Activated naive CD4-positive, alpha-beta T cell treated with anti-CD3 and anti-CD28 coated beads for 36 hours (primary cell): ENCODE data around the gene C20orf144. TPM values are rescaled to one million over a fixed set of nuclear protein-coding genes. Genes with fewer than 3 reads are reported as not detected.

Experiments used
- CTCF ChIA-PET: fragments of 350-600 bp; sonication (Branson Sonifier 250); formaldehyde crosslinking; loops from one replicate; lab custom pipeline; 2021; ENCODE audit warnings: antibody characterized with exemption; lab: Charles Lee
- DNase-seq: peaks from one replicate; pipeline ENCODE4 v3.0.0-alpha.2; 2020
- H3K27ac Mint-ChIP-seq: one replicate; pipeline ENCODE4 v1.8.0; 2021; ENCODE audit warnings: mild to moderate bottlenecking, mixed read lengths
- H3K27me3 Mint-ChIP-seq: one replicate; pipeline ENCODE4 v1.8.0; 2021; ENCODE audit warnings: low read depth, mixed read lengths
- H3K36me3 Mint-ChIP-seq: one replicate; pipeline ENCODE4 v1.8.0; 2021; ENCODE audit warnings: low read depth, mixed read lengths
- H3K4me1 Mint-ChIP-seq: one replicate; pipeline ENCODE4 v1.8.0; 2021; ENCODE audit warnings: low read depth, mixed read lengths
- H3K4me3 Mint-ChIP-seq: one replicate; pipeline ENCODE4 v1.8.0; 2021; ENCODE audit warnings: mild to moderate bottlenecking, moderate library complexity, mixed read lengths
- H3K9me3 Mint-ChIP-seq: one replicate; pipeline ENCODE4 v1.8.0; 2021; ENCODE audit warnings: mixed read lengths
- intact Hi-C: fragments of 100-400 bp; cut with micrococcal nuclease; formaldehyde crosslinking; loops from one replicate; pipeline ENCODE4 v1.15.1; 2023
- total RNA-seq, 2 experiments: library from RNA; stranded (reverse); gene quantifications; one replicate each; pipeline ENCODE4 v1.2.3, GENCODE V29; 2021

The C20orf144 gene
- total RNA-seq, 2 experiments from 2014 or later: 0.15 to 0.38 TPM

- intact Hi-C loops: loop anchor here (10.0 kb wide), 1 partner anchor 685 kb away; no protein-coding TSS in a partner anchor
- no peaks in the 10 kb centered on the region for H3K27me3 Mint-ChIP-seq
- no peaks in the 10 kb centered on the region for H3K36me3 Mint-ChIP-seq
- CTCF ChIA-PET: no interaction called here
- no peaks in the 10 kb centered on the region for H3K9me3 Mint-ChIP-seq
- H3K27ac Mint-ChIP-seq: no peak overlapping the region
- peaks cover 7% of the 10 kb centered on the region for H3K4me1 Mint-ChIP-seq
- H3K4me3 Mint-ChIP-seq: no peak overlapping the region
- no peak for DNase-seq
Measured at GRCh38 chr20:33659341-33660034, 2.6 kb upstream of the C20orf144 start.

GRCh38 chr20:33660035-33660684 is 2.0 kb upstream of the C20orf144 start:
- intact Hi-C loops: loop anchor here (10.0 kb wide), 1 partner anchor 685 kb away; no protein-coding TSS in a partner anchor
- Mint-ChIP-seq H3K36me3 (no peaks in the 10 kb centered on the region), H3K9me3 (no peaks in the 10 kb centered on the region), H3K27me3 (no peaks in the 10 kb centered on the region), H3K27ac (no peak overlapping the region), H3K4me3 (no peak overlapping the region), H3K4me1 (peaks cover 14% of the 10 kb centered on the region)
- no peak for DNase-seq
- CTCF ChIA-PET: interaction anchor here (1.1 kb wide), 1 partner anchor 28 kb away, joined by 3 read pairs; no protein-coding TSS in a partner anchor

DNA sequence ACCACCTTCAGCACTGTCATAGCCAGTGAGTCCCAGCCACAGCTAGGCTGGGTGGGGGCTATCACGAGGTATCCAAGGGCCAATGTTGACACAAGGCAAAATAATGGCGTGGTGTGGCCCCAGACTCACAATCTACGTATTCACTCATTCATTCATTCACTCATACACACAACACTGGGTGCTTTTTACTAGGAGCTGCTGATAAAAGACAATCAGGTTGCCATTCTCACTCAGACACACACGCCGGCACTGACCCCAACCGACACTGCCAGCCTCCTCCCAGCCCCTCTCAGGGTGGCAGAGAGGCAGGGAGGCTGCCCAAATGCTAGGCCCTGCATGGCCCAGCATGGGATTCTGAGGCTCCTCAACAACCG is 1.5 kb upstream of the C20orf144 start:
- no peaks in the 10 kb centered on the region for H3K27me3 Mint-ChIP-seq
- H3K9me3 Mint-ChIP-seq: no peaks in the 10 kb centered on the region
- H3K27ac Mint-ChIP-seq: no peak overlapping the region
- intact Hi-C loops: loop anchor here (10.0 kb wide), 1 partner anchor 686 kb away; no protein-coding TSS in a partner anchor
- no peak for DNase-seq
- no peak overlapping the region for H3K4me3 Mint-ChIP-seq
- CTCF ChIA-PET: interaction anchor here (1.1 kb wide), 1 partner anchor 28 kb away, joined by 3 read pairs; no protein-coding TSS in a partner anchor
- H3K4me1 Mint-ChIP-seq: peaks cover 19% of the 10 kb centered on the region
- no peaks in the 10 kb centered on the region for H3K36me3 Mint-ChIP-seq

- H3K27ac Mint-ChIP-seq: peak overlapping the region; percentile 89
- CTCF ChIA-PET: interaction anchor here (0.6 to 2.8 kb wide), 6 partner anchors 10 to 1119 kb away, joined by 3 to 13 read pairs (median 3); partner anchors contain the start of gene CBFA2T2
- no peaks in the 10 kb centered on the region for H3K36me3 Mint-ChIP-seq
- H3K9me3 Mint-ChIP-seq: no peaks in the 10 kb centered on the region
- no peaks in the 10 kb centered on the region for H3K27me3 Mint-ChIP-seq
- peak; percentile 88 for DNase-seq
- intact Hi-C loops: loop anchor here (1.0 to 10.0 kb wide), 5 partner anchors 11 to 689 kb away; partner anchors contain the start of genes NECAB3 and PXMP4
- peaks cover 28% of the 10 kb centered on the region for H3K4me1 Mint-ChIP-seq
- peak overlapping the region; percentile 82 for H3K4me3 Mint-ChIP-seq
Measured at GRCh38 chr20:33663161-33664084, 1.3 kb downstream of the C20orf144 start.

DNA sequence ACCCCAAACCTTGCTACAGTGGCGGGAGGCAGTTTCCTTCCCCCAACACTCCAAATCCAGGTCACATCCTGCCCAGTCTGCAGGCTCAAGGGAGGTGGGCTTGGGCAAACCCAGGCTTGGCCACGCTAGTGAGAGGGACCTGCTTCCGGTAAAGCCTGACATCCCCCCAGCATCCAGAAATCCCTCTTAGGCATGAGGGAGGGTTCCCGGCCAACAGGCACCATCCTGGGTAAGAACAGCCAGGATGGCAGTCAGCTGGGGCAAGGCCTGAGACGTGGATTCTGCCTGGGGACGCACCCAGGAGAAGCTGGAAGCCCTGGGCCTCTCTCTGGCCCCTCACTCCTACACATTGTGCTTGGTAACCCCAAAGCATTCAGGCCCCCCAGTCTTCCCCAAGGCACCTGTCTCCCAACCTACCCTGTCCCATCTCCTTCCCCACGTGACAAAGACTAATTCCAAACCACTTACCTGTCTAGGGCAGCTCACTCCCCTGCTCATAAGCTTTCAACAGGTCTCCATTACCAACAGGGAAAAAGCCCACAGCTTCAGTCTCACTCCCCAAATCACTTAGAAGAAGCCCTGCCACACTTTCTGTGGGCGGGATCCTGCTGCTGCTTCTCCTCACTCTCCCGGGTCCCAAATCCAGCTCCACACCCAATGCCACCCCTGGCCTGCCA is 2.1 kb downstream of the C20orf144 start:
- DNase-seq: no peak
- CTCF ChIA-PET: interaction anchor here (0.6 to 2.8 kb wide), 7 partner anchors 11 to 1356 kb away, joined by 3 to 13 read pairs (median 4); partner anchors contain the start of gene CBFA2T2
- intact Hi-C loops: loop anchor here (10.0 kb wide), 1 partner anchor 689 kb away; no protein-coding TSS in a partner anchor
- peak overlapping the region; percentile 89 for H3K27ac Mint-ChIP-seq
- H3K27me3 Mint-ChIP-seq: no peaks in the 10 kb centered on the region
- peak overlapping the region; percentile 82 for H3K4me3 Mint-ChIP-seq
- H3K36me3 Mint-ChIP-seq: no peaks in the 10 kb centered on the region
- no peaks in the 10 kb centered on the region for H3K9me3 Mint-ChIP-seq
- H3K4me1 Mint-ChIP-seq: peaks cover 31% of the 10 kb centered on the region

DNA sequence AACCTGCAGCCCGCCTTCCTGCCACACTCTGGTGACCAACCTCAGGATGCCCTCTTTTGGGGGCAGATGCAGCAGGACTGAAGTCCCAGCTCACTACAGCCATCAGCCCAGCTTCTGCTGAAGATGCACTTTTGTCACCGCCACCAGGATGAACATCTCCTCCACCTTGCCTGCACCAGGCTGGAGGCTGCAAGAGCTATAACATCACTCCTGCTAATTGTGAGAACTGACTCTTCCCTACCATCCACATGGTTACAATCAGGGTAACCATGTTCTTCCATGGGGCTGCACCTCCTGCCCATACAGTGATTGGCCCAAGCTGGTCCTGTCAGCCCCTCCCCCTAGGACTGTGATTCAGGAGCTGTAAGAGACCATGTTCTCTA is 2.6 kb downstream of the C20orf144 start:
- Mint-ChIP-seq H3K4me3 (peak overlapping the region; percentile 82), H3K27me3 (no peaks in the 10 kb centered on the region), H3K9me3 (no peaks in the 10 kb centered on the region), H3K36me3 (no peaks in the 10 kb centered on the region), H3K27ac (peak overlapping the region; percentile 79), H3K4me1 (peaks cover 31% of the 10 kb centered on the region)
- DNase-seq: peak; percentile 48
- CTCF ChIA-PET: interaction anchor here (0.6 to 2.8 kb wide), 6 partner anchors 11 to 1357 kb away, joined by 3 to 13 read pairs (median 4); no protein-coding TSS in a partner anchor
- intact Hi-C loops: loop anchor here (5.0 to 10.0 kb wide), 4 partner anchors 148 to 690 kb away; partner anchors contain the start of genes CHMP4B, RALY and SNTA1

- no peaks in the 10 kb centered on the region for H3K9me3 Mint-ChIP-seq
- DNase-seq: peak; percentile 87
- CTCF ChIA-PET: interaction anchor here (0.6 to 3.9 kb wide), 15 partner anchors 13 to 264 kb away, joined by 3 to 36 read pairs (median 6); partner anchors contain the start of genes SNTA1 and ZNF341
- intact Hi-C loops: loop anchor here (1.0 to 10.0 kb wide), 7 partner anchors 20 to 692 kb away; partner anchors contain the start of genes CDK5RAP1, CHMP4B, E2F1 and RALY
- no peaks in the 10 kb centered on the region for H3K27me3 Mint-ChIP-seq
- peaks cover 31% of the 10 kb centered on the region for H3K4me1 Mint-ChIP-seq
- no peaks in the 10 kb centered on the region for H3K36me3 Mint-ChIP-seq
- peak within 1 kb of the TSS; percentile 80 for H3K4me3 Mint-ChIP-seq
- H3K27ac Mint-ChIP-seq: peak within 1 kb of the TSS; percentile 94
Measured at GRCh38 chr20:33666293-33667244, 4.4 kb downstream of the C20orf144 start, which contains the start of gene ACTL10. Gene ACTL10 (plus strand): TSS chr20:33666943. CDS start chr20:33667498, 555 bp downstream.

DNA sequence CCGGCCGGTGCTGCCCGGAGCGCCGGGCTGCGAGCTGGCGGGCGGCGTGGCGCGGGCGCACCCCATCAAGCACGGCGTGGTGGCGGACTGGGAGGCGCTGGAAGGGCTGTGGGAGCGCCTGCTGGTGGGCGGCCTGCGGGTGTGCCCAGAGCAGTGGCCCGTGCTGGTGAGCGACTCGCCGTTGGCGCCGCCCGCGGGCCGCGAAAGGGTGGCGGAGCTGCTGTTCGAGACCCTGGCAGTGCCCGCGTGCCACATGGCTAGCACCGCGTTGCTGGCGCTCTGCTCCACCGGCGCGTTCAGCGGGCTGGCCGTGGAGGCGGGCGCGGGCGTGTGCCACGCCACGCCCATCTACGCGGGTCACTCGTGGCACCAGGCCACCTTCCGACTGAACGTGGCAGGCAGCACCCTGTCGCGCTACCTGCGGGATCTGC is 5.1 kb downstream of the C20orf144 start:
- no peaks in the 10 kb centered on the region for H3K36me3 Mint-ChIP-seq
- intact Hi-C loops: loop anchor here (2.0 to 10.0 kb wide), 6 partner anchors 112 to 692 kb away; partner anchors contain the start of genes CDK5RAP1, CHMP4B, RALY and SNTA1
- no peaks in the 10 kb centered on the region for H3K27me3 Mint-ChIP-seq
- no peaks in the 10 kb centered on the region for H3K9me3 Mint-ChIP-seq
- peak overlapping the region; percentile 75 for H3K27ac Mint-ChIP-seq
- DNase-seq: peak; percentile 42
- CTCF ChIA-PET: interaction anchor here (0.6 to 3.9 kb wide), 23 partner anchors 13 to 265 kb away, joined by 3 to 36 read pairs (median 5); partner anchors contain the start of genes SNTA1 and ZNF341
- peaks cover 31% of the 10 kb centered on the region for H3K4me1 Mint-ChIP-seq
- H3K4me3 Mint-ChIP-seq: peak overlapping the region; percentile 80

GRCh38 chr20:33667676-33668465 is 5.7 kb downstream of the C20orf144 start:
- Mint-ChIP-seq H3K36me3 (no peaks in the 10 kb centered on the region), H3K27ac (peak overlapping the region; percentile 75), H3K4me1 (peaks cover 29% of the 10 kb centered on the region), H3K9me3 (no peaks in the 10 kb centered on the region), H3K27me3 (no peaks in the 10 kb centered on the region), H3K4me3 (peak overlapping the region; percentile 80)
- peak; percentile 80 for DNase-seq
- CTCF ChIA-PET: interaction anchor here (0.6 to 3.9 kb wide), 28 partner anchors 12 to 266 kb away, joined by 3 to 36 read pairs (median 5); partner anchors contain the start of genes SNTA1 and ZNF341
- intact Hi-C loops: loop anchor here (1.0 to 10.0 kb wide), 10 partner anchors 63 to 693 kb away; partner anchors contain the start of genes CDK5RAP1, CHMP4B, RALY and SNTA1
